Renal cortical epithelial cell (primary cell): ENCODE measurements around the gene DIP2C. TPM values are rescaled to one million over a fixed set of nuclear protein-coding genes. Genes with fewer than 3 reads are reported as not detected.
"Not testable (repeated sequence)": the region's sequence is repeated elsewhere in the genome, so short reads cannot be mapped to it uniquely, and the experiment has no call there.

Experiments used
- DNase-seq: peaks from one replicate; pipeline ENCODE4 v3.0.0-alpha.2; 2011; ENCODE audit warnings: low read depth
- total RNA-seq: library from RNA; depleted of rRNA; stranded (reverse); fragments of >200 nt; gene quantifications from 2 replicates; pipeline ENCODE4 v1.2.3, GENCODE V29; 2014

DIP2C gene
- 3.3 and 14.4 TPM in 2 replicates for total RNA-seq

DNA sequence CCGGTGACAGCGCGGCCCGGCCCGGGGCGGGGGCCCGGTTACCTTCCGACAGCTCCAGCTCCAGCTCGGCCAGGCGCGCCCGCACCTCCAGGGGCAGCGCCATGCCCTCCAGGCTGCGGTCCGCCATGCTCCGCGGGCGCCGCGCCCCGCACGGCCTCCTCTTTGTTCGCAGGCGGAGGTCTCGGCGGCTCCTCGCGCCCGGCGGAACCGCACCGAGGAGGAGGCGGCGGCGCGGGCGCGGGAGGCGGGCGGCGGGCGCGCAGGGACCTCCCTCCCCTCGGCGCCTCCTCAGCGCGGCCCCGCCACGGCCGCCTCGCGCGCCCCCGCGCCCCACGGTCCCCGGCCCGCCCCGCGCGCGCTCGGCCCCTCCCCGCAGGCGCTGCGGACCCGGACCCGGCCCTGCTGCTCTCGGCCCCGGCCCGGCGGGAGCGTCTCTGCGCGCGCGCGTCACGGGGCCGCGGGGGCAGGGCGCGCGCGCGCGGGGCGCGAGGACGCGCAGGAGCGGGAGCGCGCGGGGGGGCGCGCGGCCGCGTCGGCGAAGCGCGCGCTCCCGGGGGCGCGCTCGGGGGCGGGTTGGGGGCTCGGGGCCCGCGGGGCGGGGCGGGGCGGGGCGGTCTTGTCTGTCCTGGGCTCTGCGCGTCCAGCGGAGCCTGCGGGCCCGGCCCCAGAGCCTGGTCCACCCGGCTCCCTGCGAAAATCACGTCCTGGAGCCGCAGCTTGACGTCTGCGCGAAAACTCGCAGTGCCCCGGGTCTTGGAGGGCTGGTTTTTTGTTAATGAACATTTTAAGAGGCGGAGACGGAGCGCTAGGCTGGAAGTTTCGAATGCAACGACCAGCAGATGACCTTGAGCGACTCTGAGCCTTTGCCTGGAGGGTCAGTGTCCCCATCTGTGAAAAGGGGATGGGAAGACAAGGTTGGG lies at the start of gene DIP2C:
TSS of gene DIP2C (minus strand) at position 217 of the 920 bp plus-strand sequence. CDS start at position 127, 90 bp downstream.
- no peak for DNase-seq

DNA sequence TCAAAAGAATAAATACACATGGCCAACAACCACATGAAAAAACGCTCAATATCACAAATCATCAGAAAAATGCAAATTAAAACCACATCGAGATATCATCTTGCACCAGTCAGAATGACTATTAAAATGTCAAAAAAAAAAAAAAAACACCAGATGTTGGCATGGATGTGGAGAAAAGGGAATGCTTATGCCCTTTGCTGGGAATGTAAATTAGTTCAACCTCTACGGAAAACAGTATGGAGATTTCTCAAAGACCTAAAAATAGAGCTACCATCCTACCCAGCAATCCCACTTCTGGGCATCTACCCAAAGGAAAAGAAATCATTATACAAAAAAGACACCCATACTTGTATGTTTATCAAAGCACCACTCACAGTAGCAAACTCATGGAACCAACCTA lies 45.0 kb upstream of the DIP2C start:
- no peak for DNase-seq

DNA sequence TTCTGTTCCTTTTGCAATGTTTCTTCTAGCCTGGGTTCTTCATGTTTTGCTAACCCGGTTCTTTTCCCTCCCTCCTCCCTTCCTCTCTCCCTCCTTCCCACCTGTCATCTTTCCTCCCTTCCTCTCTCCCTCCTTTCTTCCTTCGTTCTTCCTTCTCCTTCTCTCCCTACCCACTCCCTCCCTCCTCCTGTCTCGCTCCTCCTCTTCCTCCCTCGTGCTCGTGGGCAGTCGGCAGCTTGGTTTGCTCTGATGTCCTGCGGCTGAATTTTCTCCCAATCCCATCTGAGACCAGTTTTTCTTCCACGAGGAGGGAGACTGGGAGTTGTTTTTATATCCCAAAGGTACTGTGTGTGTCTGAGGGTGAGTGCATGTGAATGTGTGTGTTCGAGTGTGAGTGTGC lies 43.6 kb upstream of the DIP2C start:
- no peak for DNase-seq

- DNase-seq: no peak
These were observed 39.7 kb upstream of the DIP2C start for GRCh38 chr10:729213-729612.

- DNase-seq: no peak
These were observed 39.1 kb upstream of the DIP2C start for GRCh38 chr10:728603-729002.

GRCh38 chr10:727162-727790 lies 37.8 kb upstream of the DIP2C start:
- DNase-seq: no peak

- DNase-seq: no peak
These were observed 36.3 kb upstream of the DIP2C start for GRCh38 chr10:725786-726185.

- no peak for DNase-seq
These were observed 35.8 kb upstream of the DIP2C start for GRCh38 chr10:725302-725701.

DNA sequence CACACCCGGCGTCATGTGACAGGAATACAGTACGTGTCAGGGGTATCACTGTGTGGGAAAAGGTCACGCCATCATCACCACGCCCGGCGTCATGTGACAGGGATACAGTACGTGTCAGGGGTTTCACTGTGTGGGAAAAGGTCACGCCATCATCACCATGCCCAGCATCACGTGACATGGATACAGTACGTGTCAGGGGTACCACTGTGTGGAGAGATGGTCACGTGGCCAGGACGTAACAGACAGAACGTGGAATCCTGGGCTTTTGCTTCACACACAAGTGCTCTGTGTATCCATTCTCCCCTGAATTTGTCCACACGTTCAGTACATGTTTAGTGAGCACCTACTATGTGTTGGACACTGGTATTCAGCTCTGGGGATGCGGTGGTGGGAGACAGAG lies 34.5 kb upstream of the DIP2C start:
- no peak for DNase-seq

DNA sequence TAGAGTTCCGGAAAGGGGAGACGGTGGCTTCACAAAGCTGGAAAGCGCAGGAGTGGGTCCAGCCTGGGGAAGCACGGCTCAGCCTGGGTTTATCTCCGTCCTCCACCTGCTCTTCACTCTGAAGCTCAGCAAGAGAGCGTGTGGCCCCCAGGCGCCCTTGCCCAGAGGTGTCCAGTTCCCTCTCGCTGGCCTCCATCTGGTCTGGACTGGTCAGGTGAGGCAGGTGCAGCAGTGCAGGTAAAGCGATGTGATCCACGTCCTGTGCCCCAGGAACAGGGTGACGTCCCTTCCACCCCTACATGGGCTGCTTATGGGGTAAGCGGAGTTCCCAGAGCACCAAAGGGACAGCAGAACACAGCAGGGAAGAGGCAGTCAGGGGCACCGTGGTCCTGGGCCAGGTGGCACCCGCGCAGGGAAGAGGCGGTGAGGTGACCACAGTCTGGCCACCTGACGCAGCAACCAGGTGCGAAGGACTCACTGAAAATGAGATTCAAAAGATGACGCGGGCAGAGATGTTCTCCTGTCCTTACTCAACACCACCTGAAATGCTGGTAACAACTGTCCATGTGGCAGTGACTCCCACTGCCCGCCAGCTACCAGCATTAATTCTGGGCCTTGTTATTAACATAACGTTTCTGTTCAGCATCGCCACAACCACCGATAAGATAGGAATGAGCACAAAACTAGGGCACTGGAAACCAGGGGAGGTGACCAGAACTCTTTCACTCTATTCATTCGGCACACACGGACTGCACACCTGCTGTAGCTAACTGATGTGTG lies 33.0 kb upstream of the DIP2C start:
- DNase-seq: no peak

DNA sequence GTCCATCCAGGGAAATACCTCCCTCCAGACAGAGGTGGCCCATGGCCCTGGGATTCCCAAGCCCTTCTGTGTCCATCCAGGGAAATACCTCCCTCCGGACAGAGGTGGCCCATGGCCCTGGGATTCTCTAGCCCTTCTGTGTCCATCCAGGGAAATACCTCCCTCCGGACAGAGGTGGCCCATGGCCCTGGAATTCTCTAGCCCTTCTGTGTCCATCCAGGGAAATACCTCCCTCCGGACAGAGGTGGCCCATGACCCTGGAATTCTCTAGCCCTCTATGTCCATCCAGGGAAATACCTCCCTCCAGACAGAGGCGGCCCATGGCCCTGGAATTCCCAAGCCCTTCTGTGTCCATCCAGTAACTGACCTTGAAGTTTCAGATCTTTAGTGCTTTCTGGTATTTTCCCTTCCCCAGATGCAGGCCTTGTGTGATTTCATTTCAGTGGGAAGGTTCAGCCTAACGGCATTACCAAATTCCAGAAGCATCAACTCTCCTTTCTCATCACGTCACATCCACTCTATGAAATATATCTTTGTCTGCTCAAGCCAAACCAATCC lies 28.8 kb upstream of the DIP2C start:
- DNase-seq: no peak

DNA sequence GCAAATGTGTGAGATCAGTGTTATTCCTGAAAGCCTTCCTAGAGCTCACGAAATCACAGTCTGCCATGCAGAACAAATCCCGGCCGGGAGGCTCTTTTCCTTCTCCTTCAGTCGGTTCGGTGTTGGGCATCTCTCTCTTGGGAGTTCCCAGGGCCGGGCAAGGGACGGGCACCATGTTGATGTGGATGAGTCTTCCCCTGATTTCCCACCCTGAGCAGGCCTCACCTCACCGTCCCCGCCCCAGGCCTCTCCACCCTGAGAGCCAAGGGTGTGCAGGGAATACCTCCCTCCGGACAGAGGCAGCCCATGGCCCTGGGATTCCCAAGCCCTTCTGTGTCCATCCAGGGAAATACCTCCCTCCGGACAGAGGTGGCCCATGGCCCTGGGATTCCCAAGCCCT lies 28.0 kb upstream of the DIP2C start:
- DNase-seq: no peak

- no peak for DNase-seq
These were observed 27.4 kb upstream of the DIP2C start for GRCh38 chr10:716821-717220.

DNA sequence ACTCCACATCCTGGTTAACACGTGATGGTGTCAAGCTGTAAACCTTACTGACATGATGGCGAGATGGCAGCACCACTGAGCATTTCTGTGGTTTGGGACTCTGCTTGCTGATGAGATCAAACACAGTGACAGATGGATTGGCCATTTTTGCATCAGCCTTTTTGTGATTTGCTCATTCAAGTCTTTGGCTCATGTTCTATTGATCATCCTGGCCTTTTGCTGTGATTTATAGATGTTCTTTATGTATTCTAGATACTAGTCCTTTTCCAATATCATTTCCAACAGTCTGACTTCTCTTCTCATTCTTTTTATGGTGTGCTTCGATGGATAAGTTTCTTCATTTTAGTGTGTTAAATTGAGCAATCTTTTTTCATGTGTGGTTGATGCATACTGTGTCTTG lies 24.7 kb upstream of the DIP2C start:
- no peak for DNase-seq

DNA sequence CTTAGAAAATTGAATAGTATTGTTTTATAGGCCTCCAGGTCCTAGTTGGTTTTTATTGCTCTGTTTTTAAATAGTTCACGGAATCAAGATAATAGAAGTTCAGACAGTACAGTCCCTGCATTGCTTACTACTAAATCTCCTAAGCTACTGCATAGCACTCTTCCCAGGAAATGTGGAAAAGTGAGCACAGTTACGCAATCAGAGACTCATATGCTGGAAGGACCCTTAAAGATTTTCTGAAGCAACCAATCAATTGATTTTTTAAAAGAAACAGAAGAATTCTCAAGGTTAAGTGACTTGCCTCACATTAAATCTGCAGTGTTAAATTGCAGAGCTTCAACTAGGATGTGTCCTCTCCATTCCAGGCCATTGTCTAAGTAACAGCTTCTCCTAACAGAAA lies 23.1 kb upstream of the DIP2C start:
- DNase-seq: no peak

- peak; percentile 15 for DNase-seq
These were observed 22.6 kb upstream of the DIP2C start for GRCh38 chr10:712089-712488.

DNA sequence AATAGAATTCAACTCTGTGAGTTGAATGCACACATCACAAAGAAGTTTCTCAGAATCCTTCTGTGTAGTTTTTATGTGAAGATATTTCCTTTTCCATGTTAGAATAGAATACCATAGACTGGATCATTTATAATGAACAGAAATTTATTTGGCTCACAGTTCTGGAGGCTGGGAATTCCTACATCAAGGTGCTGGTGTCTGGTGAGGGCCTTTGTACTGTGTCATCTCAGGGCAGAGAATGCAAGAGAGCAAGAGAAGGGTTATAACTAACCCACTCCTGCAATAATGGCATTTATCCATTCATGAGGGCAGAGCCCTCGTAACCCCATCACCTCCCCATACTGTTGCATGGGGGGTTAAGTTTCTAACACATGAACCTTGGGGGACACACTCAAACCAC lies 18.4 kb upstream of the DIP2C start:
- no peak for DNase-seq

DNA sequence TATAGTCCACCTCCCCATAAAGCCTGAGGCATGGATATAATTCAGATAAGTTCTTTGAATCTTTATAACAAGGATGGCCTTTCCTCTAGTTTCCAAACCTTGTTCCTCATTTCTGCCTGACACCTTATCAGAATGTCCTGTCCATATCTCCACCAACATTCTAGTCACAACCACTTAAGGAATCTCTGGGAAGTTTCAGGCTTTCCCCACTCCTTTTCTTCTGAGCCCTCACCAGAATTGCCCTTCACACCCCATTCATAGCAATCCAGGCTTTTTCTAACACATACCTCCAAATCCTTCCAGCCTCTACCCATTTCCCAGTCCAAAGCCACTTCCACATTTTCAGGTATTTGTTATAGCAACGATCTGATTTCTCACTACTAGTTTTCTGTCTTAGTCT lies 18.0 kb upstream of the DIP2C start:
- no peak for DNase-seq

DNA sequence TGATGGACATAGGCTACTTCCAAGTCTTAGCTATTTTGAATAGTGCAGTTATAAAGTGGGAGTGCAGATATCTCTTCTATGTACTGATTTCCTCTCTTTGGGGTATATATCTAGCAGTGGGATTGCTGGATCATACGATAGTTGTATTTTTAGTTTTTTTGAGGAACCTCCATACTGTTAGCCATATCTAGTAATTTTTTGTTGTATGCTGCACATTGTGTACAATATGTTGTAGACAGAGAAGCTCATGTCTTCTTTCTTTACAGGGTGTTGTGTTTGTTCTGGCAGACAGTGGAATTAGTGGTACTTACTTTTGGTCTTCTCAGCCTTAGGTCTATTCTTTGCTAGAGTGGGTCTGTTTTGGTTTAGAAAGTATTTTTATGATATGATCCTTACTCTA lies 13.7 kb upstream of the DIP2C start:
- DNase-seq: no peak

GRCh38 chr10:700183-700582 lies 10.7 kb upstream of the DIP2C start:
- not testable (repeated sequence) for DNase-seq

- no peak for DNase-seq
These were observed 7.8 kb upstream of the DIP2C start for GRCh38 chr10:697097-697875.
